Ovary (tissue), 9 donors: ENCODE measurements around the gene MSI2. TPM values are rescaled to one million over a fixed set of nuclear protein-coding genes. Genes with fewer than 3 reads are reported as not detected.
A peak's percentile ranks its signal among the peaks of the same experiment; 100 is the strongest.

ENCODE experiments used
- DNase-seq, 5 donors: peaks; one replicate each; pipeline ENCODE4 v3.0.0-alpha.2; 2019 to 2020
- H3K27ac ChIP-seq, 2 donors: fragments of 200-600 bp; one replicate each; pipeline versions ENCODE4 v1.5.1 to v1.8.0; 2019 to 2022
- H3K27me3 ChIP-seq: fragments of 200-600 bp; one replicate; pipeline ENCODE4 v1.8.0; 2022
- H3K36me3 ChIP-seq: fragments of 200-600 bp; sonication (generic); one replicate; pipeline ENCODE4 v1.5.1; 2019
- H3K4me1 ChIP-seq: one replicate; pipeline ENCODE4 v1.8.1; 2013; ENCODE audit warnings: mild to moderate bottlenecking, moderate library complexity; ENCODE audit not compliant: insufficient read depth
- H3K4me3 ChIP-seq: fragments of 200-600 bp; sonication (generic); one replicate; pipeline ENCODE4 v1.5.1; 2017
- H3K9me3 ChIP-seq, 2 donors: fragments of 200-600 bp in 1 of 2; sonication (generic) in 1 of 2; one replicate each; pipeline versions ENCODE4 v1.5.1 to v1.8.1; 2013 to 2019; ENCODE audit warnings: mild to moderate bottlenecking in 1 of 2, moderate library complexity in 1 of 2
- CTCF ChIP-seq, 3 donors: fragments of 450-650 bp in 2 of 3; fragments of 200-600 bp in 1 of 3; IDR thresholded peaks; one replicate each; pipeline versions ENCODE4 v1.5.1 to v1.8.0; 2016 to 2022; ENCODE audit warnings: antibody characterized with exemption in 3 of 3, mild to moderate bottlenecking in 1 of 3
- EP300 ChIP-seq: sonication (generic); formaldehyde crosslinking; IDR thresholded peaks from one replicate; pipeline ENCODE4 v1.6.1; 2017; ENCODE audit warnings: antibody characterized with exemption
- POLR2A ChIP-seq: fragments of 450-650 bp; IDR thresholded peaks from one replicate; pipeline ENCODE4 v1.6.1; 2017; ENCODE audit warnings: antibody characterized with exemption, mild to moderate bottlenecking, moderate library complexity
- WGBS, 3 donors: extraction: QIAGEN DNeasy Blood & Tissue Kit in 1 of 3; methylation state at CpG; one replicate each; pipeline versions ENCODE4 v1.1.5 to v1.1.7; 2013 to 2017; 5-methylcytosine and 5-hydroxymethylcytosine counted together
- intact Hi-C, 4 donors: fragments of 100-400 bp; cut with DNase I; formaldehyde crosslinking; loops; one replicate each; pipeline versions ENCODE4 v1.11.0 to v1.15.1; 2022 to 2023
- polyA plus RNA-seq, 2 donors: library from polyadenylated mRNA; stranded (reverse); fragments of 200-250 nt in 1 of 2; fragments of 350-450 nt in 1 of 2; fragmentation: Illumina TruSeq in 1 of 2; extraction: RNeasy Lipid Tissue Mini Kit (QIAGEN cat#74804) in 1 of 2; gene quantifications; one replicate each; pipeline ENCODE4 v1.2.3, GENCODE V29; 2013 to 2014
- total RNA-seq, 7 donors: library from RNA; depleted of rRNA in 2 of 7; stranded (reverse); fragments of >200 nt in 2 of 7; fragmentation: NEBNext Ultra II Directional in 3 of 7; extraction: Animal tissue kit (Norgen Biotek cat#: 25700) in 3 of 7; gene quantifications; one replicate each; pipeline versions ENCODE4 v1.1.0 to v1.2.4, GENCODE V29; 2016 to 2023
- donor health status: DM: no; HTN: no; CAD: no; lungs with moderate emphysema.
- donor health status: DM: no; HTN: no; CAD: no.
- donor health status: Bipolar disorder and iron deficiency.
- donor health status: DM: yes; HTN: yes; CAD: no.
- donor health status: DM: no; HTN: no; CAD: no.
- donor health status: DM: yes; HTN: yes; CAD: no.

MSI2 gene
- total and polyA plus RNA-seq, 9 donors = 43.1 to 199 (median 120) TPM

DNA sequence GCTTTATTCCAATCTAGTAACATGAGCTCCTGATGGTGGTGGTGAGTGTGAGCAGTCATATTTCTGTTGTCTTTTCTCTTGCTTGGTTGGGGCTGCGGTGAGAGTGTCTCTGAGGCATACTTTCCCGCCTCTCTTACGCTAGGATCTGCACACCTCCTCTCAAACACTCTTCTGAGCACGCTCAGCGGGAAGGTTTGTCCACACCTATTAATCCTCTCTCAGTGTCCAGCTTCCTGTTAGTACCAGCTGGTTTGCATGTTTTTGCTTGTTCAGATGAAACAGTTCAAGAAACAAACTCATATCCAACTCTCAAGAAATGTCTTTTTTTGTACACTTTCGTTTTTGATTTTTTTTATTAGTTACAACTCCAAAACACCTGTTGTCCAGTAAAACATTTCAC is 399.2 kb downstream of the MSI2 start:
- Histone ChIP-seq H3K27ac (no peak overlapping the region), H3K4me3 (no peak overlapping the region), H3K9me3 (no peaks in the 10 kb centered on the region), H3K4me1 (peaks cover 2% of the 10 kb centered on the region), H3K36me3 (no peaks in the 10 kb centered on the region), H3K27me3 (no peaks in the 10 kb centered on the region)
- TF ChIP-seq EP300 (no peak), CTCF (IDR thresholded peaks at IDR 0.05) (no peak), POLR2A (no peak)
- WGBS, 3 donors = 85 to 94% (median 85%) methylated on average over 6 of the region's 6 CpGs
- intact Hi-C loops = no loop called here
- no peak for DNase-seq

GRCh38 chr17:57657211-57657610 is 400.9 kb downstream of the MSI2 start:
- H3K36me3 ChIP-seq = no peaks in the 10 kb centered on the region
- no peak for DNase-seq
- intact Hi-C loops = no loop called here
- H3K9me3 ChIP-seq = no peaks in the 10 kb centered on the region
- no peak overlapping the region for H3K27ac ChIP-seq
- no peak overlapping the region for H3K4me3 ChIP-seq
- TF ChIP-seq POLR2A (no peak), EP300 (no peak), CTCF (IDR thresholded peaks at IDR 0.05) (no peak)
- H3K27me3 ChIP-seq = no peaks in the 10 kb centered on the region
- 76 to 86% (median 82%) methylated on average over 2 of the region's 2 CpGs for WGBS, 3 donors
- peaks cover 2% of the 10 kb centered on the region for H3K4me1 ChIP-seq

DNA sequence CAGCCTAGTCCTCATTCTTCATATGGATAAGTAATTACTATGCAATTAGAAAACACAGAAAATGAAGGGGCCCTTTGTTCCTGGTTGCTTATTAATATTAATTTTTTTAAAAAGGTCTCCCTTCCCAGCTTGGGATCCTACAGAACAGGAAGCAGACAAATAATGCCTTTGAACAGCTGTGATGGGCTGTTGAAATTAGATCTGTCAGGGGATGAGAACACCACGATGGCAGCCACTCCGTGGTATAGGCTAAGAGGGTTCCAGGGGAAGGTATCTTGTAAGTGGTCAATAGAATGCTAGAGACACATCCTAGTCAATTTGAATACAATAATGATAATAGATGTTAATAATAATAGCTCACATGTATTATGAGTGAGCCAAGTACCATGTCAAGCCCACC is 405.7 kb downstream of the MSI2 start:
- no peaks in the 10 kb centered on the region for H3K36me3 ChIP-seq
- whole genome bisulfite sequencing, 3 donors = 75 to 81% (median 78%) methylated on average over 2 of the region's 2 CpGs
- intact Hi-C loops = no loop called here
- no peaks in the 10 kb centered on the region for H3K27me3 ChIP-seq
- TF ChIP-seq EP300 = no peak
- TF ChIP-seq CTCF (IDR thresholded peaks at IDR 0.05) = no peak
- no peak for TF ChIP-seq POLR2A
- H3K9me3 ChIP-seq = no peaks in the 10 kb centered on the region
- peak in 1 of 5 donors; percentile 4 for DNase-seq
- no peak overlapping the region for H3K4me3 ChIP-seq
- no peak overlapping the region for H3K27ac ChIP-seq
- H3K4me1 ChIP-seq = peaks cover 21% of the 10 kb centered on the region

DNA sequence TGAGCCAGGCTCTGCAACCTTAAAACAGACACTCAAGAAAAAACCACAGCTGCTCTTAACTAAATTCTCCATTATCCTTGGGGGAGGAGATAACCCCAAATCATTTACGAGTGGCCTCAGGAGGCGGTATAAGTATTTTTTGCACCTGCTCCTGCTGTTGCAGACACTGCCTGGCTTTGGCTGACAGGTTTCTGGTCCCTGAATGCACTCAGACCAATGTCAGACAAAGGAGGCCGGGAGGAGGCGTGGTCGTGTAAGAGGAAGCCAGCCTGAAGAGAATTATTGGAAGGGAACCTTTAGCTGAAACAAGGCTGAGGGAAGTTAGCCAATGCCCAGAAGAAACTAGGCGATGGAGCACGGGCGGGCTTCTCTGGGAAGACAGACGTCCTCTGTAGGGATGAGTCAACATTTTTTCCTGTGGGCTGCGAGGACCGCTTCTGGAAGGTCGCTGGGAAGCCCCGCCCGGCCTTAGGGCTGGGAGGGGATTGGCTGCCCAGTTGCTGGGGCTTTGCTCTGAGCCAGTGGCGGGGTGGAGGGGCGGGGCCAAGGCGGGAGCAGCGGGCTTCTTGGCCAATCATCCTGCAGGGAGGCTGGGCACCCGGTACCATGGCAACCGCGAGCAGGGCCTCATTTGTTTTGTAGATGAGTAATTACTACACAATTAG is 406.5 kb downstream of the MSI2 start:
- WGBS, 3 donors = 20 to 31% (median 26%) methylated on average over 21 of the region's 21 CpGs
- Histone ChIP-seq H3K4me3 (no peak overlapping the region), H3K27me3 (no peaks in the 10 kb centered on the region), H3K4me1 (peaks cover 21% of the 10 kb centered on the region), H3K9me3 (no peaks in the 10 kb centered on the region), H3K27ac (peak overlapping the region in 1 of 2 donors; percentile 61), H3K36me3 (no peaks in the 10 kb centered on the region)
- no peak for TF ChIP-seq POLR2A
- no peak for TF ChIP-seq EP300
- TF ChIP-seq CTCF (IDR thresholded peaks at IDR 0.05) = peak in 1 of 3 donors; percentile 25
- DNase-seq = peak; percentile 92 to 97 (median 95)
- intact Hi-C loops = no loop called here
